ENCODE results near the gene ZEB1.

GRCh38 chr10:31381171-31381570, 62.2 kb downstream of the ZEB1 start:
- TF ChIP-seq CTCF (conservative IDR thresholded peaks at IDR 0.05 in 1 of 2, IDR thresholded peaks at IDR 0.05 in 1 of 2; ENCODE audit: low read depth in 1 of 2, low read length in 2 of 2) (no peak), EZH2 (IDR thresholded peaks at IDR 0.05; ENCODE audit: low read length, missing control alignments) (no peak)

Measured in fibroblast of lung (primary cell).